ENCODE results near the gene ZBED4.

Gene ZBED4

GRCh38 chr22:49807780-49808708 is 45.6 kb upstream of the ZBED4 start:
- peaks cover 20% of the 10 kb centered on the region for H3K4me1 ChIP-seq (ENCODE audit: insufficient read depth, low read length, severe bottlenecking)
- peaks cover 84% of the 10 kb centered on the region for H3K79me2 ChIP-seq (ENCODE audit: insufficient read depth, low read length)
- H3K27me3 ChIP-seq (ENCODE audit: insufficient read depth, low read length), result no peaks in the 10 kb centered on the region
- no peak overlapping the region for H3K27ac ChIP-seq (ENCODE audit: low read depth, low read length, poor library complexity, severe bottlenecking)
- H4K20me1 ChIP-seq (ENCODE audit: insufficient read depth, low read length), result no peaks in the 10 kb centered on the region
- no peaks in the 10 kb centered on the region for H3K9me2 ChIP-seq (ENCODE audit: low read depth, low read length)
- H3K9ac ChIP-seq (ENCODE audit: low read length), result no peak overlapping the region
- H2AFZ ChIP-seq (ENCODE audit: low read length), result no peak overlapping the region
- H3K36me3 ChIP-seq (ENCODE audit: insufficient read depth, low read length), result peaks cover 70% of the 10 kb centered on the region
- no peaks in the 10 kb centered on the region for H3F3A ChIP-seq (ENCODE audit: insufficient read depth, low read length)
- no peak overlapping the region for H3K4me3 ChIP-seq (ENCODE audit: low read depth, low read length, poor library complexity, severe bottlenecking)
- no peak overlapping the region for H3K4me2 ChIP-seq (ENCODE audit: low read length)
- peaks cover 10% of the 10 kb centered on the region for H3K9me3 ChIP-seq (ENCODE audit: low read length)
- TF ChIP-seq EZH2 (IDR thresholded peaks at IDR 0.05; ENCODE audit: borderline replicate concordance, low read length) (no peak), CTCF (IDR thresholded peaks at IDR 0.05; ENCODE audit: low read length) (no peak)

DNA sequence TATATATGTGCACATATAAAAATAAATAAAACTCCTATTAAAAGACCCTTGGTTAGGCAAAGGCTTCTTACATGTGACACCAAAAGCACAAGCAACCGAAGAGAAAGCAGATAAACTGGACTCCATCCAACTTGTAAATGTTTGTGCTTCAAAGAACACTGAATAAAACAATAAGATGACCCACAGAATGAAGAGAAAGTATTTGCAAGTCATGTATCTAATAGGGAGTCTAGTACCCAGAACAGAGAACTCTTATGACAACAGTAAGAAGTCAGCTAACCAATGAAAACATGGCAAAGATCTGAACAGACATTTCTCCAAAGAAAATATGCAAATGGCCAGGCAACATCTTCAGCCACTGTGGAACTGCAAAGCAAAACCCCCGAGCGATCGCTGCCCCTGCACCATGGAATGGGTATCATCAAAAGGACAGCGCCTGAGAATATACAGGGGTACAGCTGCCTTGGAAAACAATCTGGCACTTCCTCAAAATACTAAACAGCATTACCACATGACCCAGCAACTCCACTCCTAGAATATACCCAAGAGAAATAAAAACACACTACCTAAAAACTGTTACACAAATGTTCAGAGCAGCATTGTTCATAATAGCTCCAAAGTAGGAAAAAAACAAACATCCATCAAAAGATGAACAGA is 43.2 kb upstream of the ZBED4 start:
- Histone ChIP-seq H3K4me1 (ENCODE audit: insufficient read depth, low read length, severe bottlenecking) (peaks cover 11% of the 10 kb centered on the region), H3K9me3 (ENCODE audit: low read length) (peaks cover 10% of the 10 kb centered on the region), H2AFZ (ENCODE audit: low read length) (no peak overlapping the region), H4K20me1 (ENCODE audit: insufficient read depth, low read length) (no peaks in the 10 kb centered on the region), H3K9me2 (ENCODE audit: low read depth, low read length) (no peaks in the 10 kb centered on the region), H3F3A (ENCODE audit: insufficient read depth, low read length) (no peaks in the 10 kb centered on the region), H3K27me3 (ENCODE audit: insufficient read depth, low read length) (no peaks in the 10 kb centered on the region), H3K9ac (ENCODE audit: low read length) (no peak overlapping the region), H3K27ac (ENCODE audit: low read depth, low read length, poor library complexity, severe bottlenecking) (no peak overlapping the region), H3K79me2 (ENCODE audit: insufficient read depth, low read length) (peaks cover 91% of the 10 kb centered on the region), H3K36me3 (ENCODE audit: insufficient read depth, low read length) (peaks cover 75% of the 10 kb centered on the region), H3K4me2 (ENCODE audit: low read length) (no peak overlapping the region), H3K4me3 (ENCODE audit: low read depth, low read length, poor library complexity, severe bottlenecking) (no peak overlapping the region)
- no peak for TF ChIP-seq CTCF (IDR thresholded peaks at IDR 0.05; ENCODE audit: low read length)
- no peak for TF ChIP-seq EZH2 (IDR thresholded peaks at IDR 0.05; ENCODE audit: borderline replicate concordance, low read length)

DNA sequence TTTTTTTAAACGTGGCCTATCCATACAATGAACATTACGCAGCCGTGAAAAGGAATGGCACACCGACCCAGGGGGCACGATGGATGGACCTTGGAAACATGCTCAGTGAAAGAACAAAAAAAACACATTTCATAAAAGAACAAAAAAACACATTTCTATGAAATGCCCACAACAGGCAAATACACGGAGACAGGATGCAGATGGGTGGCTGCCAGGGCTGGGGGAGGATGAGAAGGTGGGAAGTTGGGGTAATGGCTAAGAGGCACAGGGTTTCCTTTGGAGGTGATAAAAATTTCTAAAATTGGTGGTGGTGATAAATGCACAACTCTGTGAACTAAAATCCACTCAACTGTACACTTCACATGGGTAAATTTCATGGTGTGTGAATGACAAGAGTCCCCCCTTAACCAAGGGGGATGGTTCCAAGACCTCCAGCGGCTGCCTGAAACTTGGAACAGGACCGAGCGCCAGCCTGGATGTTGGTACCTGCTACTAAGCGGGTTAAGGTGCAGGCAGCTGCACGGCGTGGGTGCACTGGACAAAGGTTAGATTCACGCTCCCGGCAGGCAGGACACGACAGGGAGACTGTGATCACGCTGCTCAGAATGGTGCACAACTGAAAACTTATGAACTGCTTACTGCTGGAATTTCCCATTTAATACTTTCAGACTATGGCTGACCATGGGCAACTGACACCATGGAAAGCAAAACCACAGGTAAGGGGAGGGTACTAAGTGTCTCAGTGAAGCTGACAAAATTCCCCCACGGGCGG is 42.4 kb upstream of the ZBED4 start:
- H3F3A ChIP-seq (ENCODE audit: insufficient read depth, low read length), result no peaks in the 10 kb centered on the region
- H3K4me3 ChIP-seq (ENCODE audit: low read depth, low read length, poor library complexity, severe bottlenecking), result no peak overlapping the region
- TF ChIP-seq CTCF (IDR thresholded peaks at IDR 0.05; ENCODE audit: low read length) (no peak), EZH2 (IDR thresholded peaks at IDR 0.05; ENCODE audit: borderline replicate concordance, low read length) (no peak)
- H3K4me1 ChIP-seq (ENCODE audit: insufficient read depth, low read length, severe bottlenecking), result peaks cover 11% of the 10 kb centered on the region
- H3K9me3 ChIP-seq (ENCODE audit: low read length), result peaks cover 10% of the 10 kb centered on the region
- H3K27ac ChIP-seq (ENCODE audit: low read depth, low read length, poor library complexity, severe bottlenecking), result no peak overlapping the region
- H3K9ac ChIP-seq (ENCODE audit: low read length), result no peak overlapping the region
- no peaks in the 10 kb centered on the region for H4K20me1 ChIP-seq (ENCODE audit: insufficient read depth, low read length)
- no peaks in the 10 kb centered on the region for H3K27me3 ChIP-seq (ENCODE audit: insufficient read depth, low read length)
- peaks cover 93% of the 10 kb centered on the region for H3K79me2 ChIP-seq (ENCODE audit: insufficient read depth, low read length)
- no peak overlapping the region for H2AFZ ChIP-seq (ENCODE audit: low read length)
- no peaks in the 10 kb centered on the region for H3K9me2 ChIP-seq (ENCODE audit: low read depth, low read length)
- peaks cover 81% of the 10 kb centered on the region for H3K36me3 ChIP-seq (ENCODE audit: insufficient read depth, low read length)
- no peak overlapping the region for H3K4me2 ChIP-seq (ENCODE audit: low read length)

Data from OCI-LY1 (cell line).